Epithelial cell of esophagus (primary cell): Measurements from ENCODE around the gene PITX1.

Source experiments
- DNase-seq: peaks from one replicate; pipeline ENCODE4 v3.0.0; 2010; ENCODE audit warnings: low read depth
- H3K4me3 ChIP-seq: 2 replicates; pipeline ENCODE4 v1.5.1; 2011; ENCODE audit warnings: mild to moderate bottlenecking, low read length, control low read depth
- CTCF ChIP-seq: IDR thresholded peaks from 2 replicates; pipeline ENCODE4 v1.5.1; 2011; ENCODE audit warnings: low read depth, mild to moderate bottlenecking, low read length, control low read depth, inconsistent platforms; ENCODE audit not compliant: insufficient read depth; ENCODE audit errors: missing control alignments

Gene PITX1

DNA sequence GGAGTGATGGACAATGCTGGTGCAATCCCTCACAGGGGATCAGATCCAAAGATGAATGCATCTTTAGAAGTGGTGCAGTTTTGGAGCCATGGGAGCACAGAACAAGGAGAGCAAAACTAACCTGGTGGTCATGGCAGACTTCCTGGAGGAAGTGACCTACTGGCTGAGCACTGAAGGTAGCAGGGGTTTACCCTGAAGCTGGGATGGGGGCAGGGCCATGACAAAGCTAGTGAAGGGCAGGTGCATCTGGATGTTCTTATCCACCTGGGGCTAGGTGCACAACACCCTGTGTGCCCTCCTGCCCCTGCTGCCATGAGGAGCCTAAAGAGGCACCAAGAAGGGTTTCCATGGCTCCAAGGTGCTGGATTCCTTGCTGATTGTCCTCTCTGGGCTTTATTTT lies 11.5 kb upstream of the PITX1 start:
- no peak for TF ChIP-seq CTCF
- DNase-seq = no peak
- H3K4me3 ChIP-seq = no peak overlapping the region

GRCh38 chr5:135042595-135042994 lies 8.6 kb upstream of the PITX1 start:
- no peak overlapping the region for H3K4me3 ChIP-seq
- no peak for DNase-seq
- TF ChIP-seq CTCF = no peak

- TF ChIP-seq CTCF = no peak
- no peak for DNase-seq
- no peak overlapping the region for H3K4me3 ChIP-seq
Measured at GRCh38 chr5:135041726-135042125, 7.7 kb upstream of the PITX1 start.

- no peak overlapping the region for H3K4me3 ChIP-seq
- DNase-seq = no peak
- TF ChIP-seq CTCF = no peak
Measured at GRCh38 chr5:135041145-135041587, 7.1 kb upstream of the PITX1 start.

DNA sequence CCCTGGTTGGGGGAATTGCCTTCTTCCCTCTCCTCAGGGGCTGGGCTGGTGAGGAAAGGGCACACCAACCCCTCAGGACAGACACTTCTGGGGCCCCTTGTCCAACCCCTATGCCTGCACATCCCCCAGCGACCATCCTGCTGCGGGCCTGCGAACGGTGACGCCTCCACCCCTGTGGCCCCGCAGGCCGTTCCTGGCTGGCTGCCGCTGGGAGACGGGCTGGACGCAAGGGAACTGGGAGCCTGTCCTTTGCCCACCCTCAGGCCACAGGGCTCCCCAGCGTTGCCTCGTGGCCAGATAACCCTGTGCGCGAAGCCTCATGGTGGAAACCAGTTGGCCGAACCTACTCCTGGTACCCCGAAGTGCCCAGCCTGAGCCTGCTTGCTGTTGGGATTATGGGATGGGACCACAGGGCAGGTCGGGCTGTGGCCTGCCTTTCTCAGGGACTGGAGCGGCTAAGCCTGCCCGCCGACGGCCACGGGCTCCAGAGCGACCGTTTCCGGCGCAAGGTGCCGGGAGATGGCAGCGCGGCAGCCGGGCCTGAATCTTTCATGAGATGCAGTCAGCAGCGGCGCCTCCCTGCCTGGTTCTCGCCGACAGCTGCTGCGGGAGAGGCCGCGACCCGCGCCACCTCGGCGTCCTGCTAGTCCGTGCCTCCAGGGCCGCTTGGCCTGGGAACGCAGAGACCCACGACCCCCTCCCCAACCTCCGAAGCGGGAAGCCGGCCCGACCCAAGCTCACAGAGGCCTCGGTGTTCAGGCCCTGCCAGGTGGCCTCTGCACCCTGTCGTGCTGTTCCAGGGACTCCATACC lies 6.5 kb upstream of the PITX1 start:
- H3K4me3 ChIP-seq = no peak overlapping the region
- no peak for TF ChIP-seq CTCF
- DNase-seq = no peak

- H3K4me3 ChIP-seq = no peak overlapping the region
- no peak for DNase-seq
- no peak for TF ChIP-seq CTCF
Measured at GRCh38 chr5:135040034-135040332, 6.0 kb upstream of the PITX1 start.
